Lung (tissue), 12 donors: Measurements from ENCODE around the gene SLC2A11. TPM values are rescaled to one million over a fixed set of nuclear protein-coding genes. Genes with fewer than 3 reads are reported as not detected.

Experiments used
- ATAC-seq: fragments of 200-7000 bp; cut with Tn5 transposase; one replicate; pipeline ENCODE4 v1.9.1; 2020; ENCODE audit warnings: moderate number of reproducible peaks; ENCODE audit not compliant: insufficient read depth, low FRiP score
- DNase-seq, 3 donors: peaks; one replicate each; pipeline ENCODE4 v3.0.0-alpha.2; 2013 to 2017
- H3K27ac ChIP-seq, 2 donors: one replicate each; pipeline ENCODE4 v1.5.1; 2013; ENCODE audit warnings: mild to moderate bottlenecking in 2 of 2, moderate library complexity in 2 of 2, control low read depth in 1 of 2, inconsistent platforms in 1 of 2, low read depth in 1 of 2, low read length in 1 of 2
- H3K27me3 ChIP-seq, 3 donors: one replicate each; pipeline ENCODE4 v1.5.1; 2013; ENCODE audit warnings: low read length in 2 of 3; ENCODE audit not compliant: control insufficient read depth in 3 of 3, insufficient read depth in 3 of 3
- H3K36me3 ChIP-seq, 4 donors: one replicate each; pipeline ENCODE4 v1.5.1; 2013; ENCODE audit warnings: low read length in 4 of 4, mild to moderate bottlenecking in 1 of 4, moderate library complexity in 1 of 4; ENCODE audit not compliant: control insufficient read depth in 4 of 4, insufficient read depth in 4 of 4
- H3K4me1 ChIP-seq, 5 donors: one replicate each; pipeline ENCODE4 v1.5.1; 2013; ENCODE audit warnings: low read length in 5 of 5, mild to moderate bottlenecking in 2 of 5, moderate library complexity in 1 of 5; ENCODE audit not compliant: control insufficient read depth in 5 of 5, insufficient read depth in 5 of 5
- H3K4me3 ChIP-seq: one replicate; pipeline ENCODE4 v1.5.1; 2013; ENCODE audit warnings: mild to moderate bottlenecking, control low read depth, moderate library complexity
- H3K9ac ChIP-seq, 2 donors: one replicate each; pipeline ENCODE4 v1.5.1; 2013; ENCODE audit warnings: low read length in 2 of 2, control low read depth in 1 of 2; ENCODE audit not compliant: insufficient read depth in 1 of 2
- H3K9me3 ChIP-seq, 4 donors: one replicate each; pipeline ENCODE4 v1.5.1; 2013; ENCODE audit warnings: low read length in 3 of 4, mild to moderate bottlenecking in 1 of 4, moderate library complexity in 1 of 4; ENCODE audit not compliant: control insufficient read depth in 4 of 4, insufficient read depth in 3 of 4
- CTCF ChIP-seq: IDR thresholded peaks from 2 replicates; pipeline ENCODE4 v1.5.1; 2012; ENCODE audit warnings: mild to moderate bottlenecking; ENCODE audit errors: control extremely low read depth, extremely low read depth
- WGBS, 2 donors: extraction: QIAGEN DNeasy Blood & Tissue Kit; methylation state at CpG; one replicate each; pipeline ENCODE4 v1.1.7; 2013; 5-methylcytosine and 5-hydroxymethylcytosine counted together
- polyA plus RNA-seq, 2 donors: library from polyadenylated mRNA; stranded (reverse); fragments of 200-250 nt; gene quantifications; one replicate each; pipeline ENCODE4 v1.2.1, GENCODE V29; 2013
- total RNA-seq, 2 donors: library from RNA; depleted of rRNA in 1 of 2; stranded (reverse); fragments of >200 nt in 1 of 2; gene quantifications; one replicate each; pipeline ENCODE4 v1.2.1, GENCODE V29; 2014 to 2021
- donor health status: control.
- donor health status: control.
- donor health status: Bipolar disorder and iron deficiency.
- donor health status: healthy.
- donor health status: DM: yes; HTN: yes; CAD: no.

Gene SLC2A11
- total and polyA plus RNA-seq, 4 donors: 3.9 to 14.1 (median 10.3) TPM

- no peaks in the 10 kb centered on the region for H3K4me1 ChIP-seq
- H3K27me3 ChIP-seq: no peaks in the 10 kb centered on the region
- no peak overlapping the region for H3K27ac ChIP-seq
- DNase-seq (no peak), ATAC-seq (no peak)
- no peak for TF ChIP-seq CTCF
- 89 to 93% methylated on average over 2 of the region's 2 CpGs for WGBS, 2 donors
- H3K36me3 ChIP-seq: peaks cover 0 to 7% (median 5%) of the 10 kb centered on the region in 4 donors
- no peaks in the 10 kb centered on the region for H3K9me3 ChIP-seq
- H3K9ac ChIP-seq: no peak overlapping the region
- H3K4me3 ChIP-seq: no peak overlapping the region
These were observed 18.1 kb downstream of the SLC2A11 start for GRCh38 chr22:23875801-23876200.

GRCh38 chr22:23877566-23877965, 19.9 kb downstream of the SLC2A11 start:
- H3K4me1 ChIP-seq: no peaks in the 10 kb centered on the region

GRCh38 chr22:23878219-23878618, 20.5 kb downstream of the SLC2A11 start:
- ATAC-seq (no peak), DNase-seq (peak; percentile 25 to 62 (median 45))
- Histone ChIP-seq H3K4me1 (no peaks in the 10 kb centered on the region), H3K9me3 (no peaks in the 10 kb centered on the region), H3K9ac (no peak overlapping the region), H3K4me3 (no peak overlapping the region), H3K36me3 (peaks cover 0 to 13% (median 8%) of the 10 kb centered on the region in 4 donors), H3K27me3 (no peaks in the 10 kb centered on the region), H3K27ac (no peak overlapping the region)
- 91 to 93% methylated on average over 7 of the region's 7 CpGs for WGBS, 2 donors
- TF ChIP-seq CTCF: no peak

More at GRCh38 chr22:23877566-23877965, 19.9 kb downstream of the SLC2A11 start:
- no peak for TF ChIP-seq CTCF
- no peak overlapping the region for H3K27ac ChIP-seq
- H3K9ac ChIP-seq: no peak overlapping the region
- ATAC-seq: no peak
- H3K27me3 ChIP-seq: no peaks in the 10 kb centered on the region
- H3K4me3 ChIP-seq: no peak overlapping the region
- peaks cover 0 to 13% (median 6%) of the 10 kb centered on the region in 4 donors for H3K36me3 ChIP-seq
- no peak for DNase-seq
- no peaks in the 10 kb centered on the region for H3K9me3 ChIP-seq
- WGBS, 2 donors: 96 to 97% methylated on average over 8 of the region's 8 CpGs

- ATAC-seq (no peak), DNase-seq (no peak)
- 89 to 95% methylated on average over 20 of the region's 20 CpGs for WGBS, 2 donors
- no peaks in the 10 kb centered on the region for H3K27me3 ChIP-seq
- H3K27ac ChIP-seq: no peak overlapping the region
- no peak overlapping the region for H3K4me3 ChIP-seq
- no peaks in the 10 kb centered on the region for H3K4me1 ChIP-seq
- no peak overlapping the region for H3K9ac ChIP-seq
- H3K9me3 ChIP-seq: no peaks in the 10 kb centered on the region
- no peak for TF ChIP-seq CTCF
- peaks cover 0 to 7% (median 3%) of the 10 kb centered on the region in 4 donors for H3K36me3 ChIP-seq
These were observed 24.7 kb downstream of the SLC2A11 start for GRCh38 chr22:23882370-23882769.
